CMK (cell line): ENCODE measurements around the gene LPIN2.
"Not testable (repeated sequence)": the region's sequence is repeated elsewhere in the genome, so short reads cannot be mapped to it uniquely, and the experiment has no call there.

ENCODE experiments used
- DNase-seq: peaks from one replicate; pipeline ENCODE4 v3.0.0-alpha.2; 2010; ENCODE audit warnings: low read depth

LPIN2 gene

GRCh38 chr18:3042379-3042778 lies 29.4 kb upstream of the LPIN2 start:
- no peak for DNase-seq

DNA sequence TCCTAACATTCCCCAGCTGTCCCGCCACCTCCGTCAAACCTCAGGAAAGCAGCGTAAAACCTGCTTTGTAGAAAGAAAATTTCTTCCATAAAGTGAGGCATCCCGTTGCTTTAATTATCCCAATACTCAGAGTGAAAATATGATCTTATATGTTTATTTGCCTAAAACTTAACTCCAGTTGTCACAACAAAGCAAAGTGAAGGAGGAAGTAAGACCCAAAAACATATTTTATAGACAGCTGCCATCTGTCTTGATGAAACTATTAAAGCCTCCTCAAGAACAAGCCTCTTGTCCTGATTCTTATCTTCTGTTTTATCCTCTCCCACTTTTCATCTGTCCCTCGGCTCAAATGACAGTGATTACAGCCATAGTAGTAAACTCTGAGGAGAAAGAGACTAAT lies 28.9 kb upstream of the LPIN2 start:
- DNase-seq: no peak

GRCh38 chr18:3040881-3041280 lies 27.9 kb upstream of the LPIN2 start:
- no peak for DNase-seq

DNA sequence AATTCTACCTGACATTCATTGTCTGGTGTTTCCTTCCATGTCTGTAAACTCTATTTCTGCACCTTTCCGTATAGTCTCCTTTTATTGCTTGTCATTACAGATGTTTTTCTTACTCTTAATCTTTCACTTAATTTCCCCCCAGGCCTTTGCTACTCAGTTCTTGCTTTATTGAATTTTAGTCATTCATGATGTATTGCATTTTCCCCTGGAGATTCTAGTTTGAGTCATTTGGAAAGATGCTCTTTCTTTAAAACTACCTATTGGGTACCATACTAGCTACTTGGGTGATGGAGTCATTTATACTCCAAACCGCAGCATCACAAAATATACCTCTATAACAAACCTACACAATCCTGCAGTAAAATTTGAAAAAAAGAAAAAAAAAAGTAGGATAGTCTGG lies 27.2 kb upstream of the LPIN2 start:
- DNase-seq: no peak

- DNase-seq: no peak
Measured at GRCh38 chr18:3037423-3037915, 24.5 kb upstream of the LPIN2 start.

DNA sequence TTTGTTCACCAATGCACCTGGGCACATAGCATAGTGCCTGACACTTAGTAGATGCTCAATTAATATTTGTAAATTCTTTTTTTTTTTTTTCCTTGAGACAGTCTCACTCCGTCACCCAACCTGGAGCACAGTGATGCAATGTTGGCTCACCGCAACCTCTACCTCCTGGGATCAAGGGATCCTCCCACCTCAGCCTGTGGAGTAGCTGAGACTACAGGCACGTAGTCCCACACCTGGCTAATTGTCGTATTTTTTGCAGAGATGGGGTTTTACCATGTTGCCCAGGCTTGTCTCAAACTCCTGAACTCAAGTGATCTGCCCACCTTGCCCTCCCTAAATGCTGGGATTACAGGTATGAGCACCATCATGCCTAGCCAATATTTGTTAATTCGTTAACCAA lies 23.2 kb upstream of the LPIN2 start:
- no peak for DNase-seq

GRCh38 chr18:3035635-3036034 lies 22.7 kb upstream of the LPIN2 start:
- no peak for DNase-seq

- no peak for DNase-seq
Measured at GRCh38 chr18:3032721-3033120, 19.8 kb upstream of the LPIN2 start.

GRCh38 chr18:3029215-3029952 lies 16.4 kb upstream of the LPIN2 start:
- DNase-seq: no peak

DNA sequence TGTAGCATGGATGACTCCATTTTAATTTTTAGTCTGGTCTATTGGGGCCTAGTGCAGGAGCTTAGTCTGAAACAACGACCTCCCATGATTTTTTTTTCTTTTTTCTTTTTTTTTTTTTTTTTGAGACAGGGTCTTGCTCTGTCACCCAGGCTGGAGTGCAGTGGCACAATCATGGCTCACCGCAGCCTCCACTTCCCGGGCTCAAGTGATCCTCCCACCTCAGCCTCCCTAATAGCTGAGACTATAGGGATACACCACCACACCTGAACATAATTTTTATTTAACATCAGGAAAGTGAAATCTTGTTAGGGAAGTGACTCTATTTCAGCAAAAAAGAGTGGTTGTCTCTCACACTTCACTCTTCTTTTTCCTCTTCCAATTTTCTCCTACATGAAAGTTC lies 15.2 kb upstream of the LPIN2 start:
- not testable (repeated sequence) for DNase-seq

DNA sequence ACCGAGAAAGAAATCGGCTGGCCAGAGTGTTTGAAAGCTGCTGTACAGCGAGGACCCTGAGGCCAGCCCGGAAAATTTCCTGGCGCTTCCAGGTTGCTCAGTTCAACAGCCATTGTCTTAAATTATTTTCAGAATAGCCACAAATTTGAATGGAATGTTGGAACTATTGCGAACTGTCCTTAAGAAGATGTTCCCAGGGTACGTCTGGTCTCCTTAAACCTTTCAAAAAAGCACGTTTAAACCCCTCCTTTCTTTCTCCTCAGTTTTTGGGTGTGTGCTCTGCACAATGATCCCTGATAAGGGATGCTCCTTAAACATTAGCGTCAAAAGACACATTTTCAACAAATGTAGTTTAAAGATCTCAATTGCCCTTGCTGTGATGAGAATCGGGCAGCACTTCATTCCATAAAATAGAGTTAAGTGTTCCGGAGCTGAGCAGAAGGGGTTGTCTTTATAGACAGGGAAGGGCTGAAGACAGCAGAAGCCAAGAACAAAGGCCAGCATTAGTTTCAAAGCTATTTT lies 14.5 kb upstream of the LPIN2 start:
- DNase-seq: no peak

GRCh38 chr18:3025544-3025943 lies 12.6 kb upstream of the LPIN2 start:
- DNase-seq: no peak

DNA sequence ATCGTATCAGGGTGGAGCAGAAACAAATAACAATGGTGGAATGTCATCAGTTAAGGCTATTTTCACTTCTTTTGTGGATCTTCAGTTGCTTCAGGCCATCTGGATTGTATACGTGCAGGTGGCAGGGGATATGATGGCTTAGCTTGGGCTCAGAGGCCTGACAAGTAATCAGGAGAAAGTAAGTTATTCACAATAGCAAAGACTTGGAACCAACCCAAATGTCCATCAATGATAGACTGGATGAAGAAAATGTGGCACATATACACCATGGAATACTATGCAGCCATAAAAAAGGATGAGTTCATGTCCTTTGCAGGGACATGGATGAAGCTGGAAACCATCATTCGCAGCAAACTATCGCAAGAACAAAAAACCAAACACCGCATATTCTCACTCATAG lies 10.7 kb upstream of the LPIN2 start:
- DNase-seq: not testable (repeated sequence)

- no peak for DNase-seq
Measured at GRCh38 chr18:3016585-3017297, 3.8 kb upstream of the LPIN2 start.

DNA sequence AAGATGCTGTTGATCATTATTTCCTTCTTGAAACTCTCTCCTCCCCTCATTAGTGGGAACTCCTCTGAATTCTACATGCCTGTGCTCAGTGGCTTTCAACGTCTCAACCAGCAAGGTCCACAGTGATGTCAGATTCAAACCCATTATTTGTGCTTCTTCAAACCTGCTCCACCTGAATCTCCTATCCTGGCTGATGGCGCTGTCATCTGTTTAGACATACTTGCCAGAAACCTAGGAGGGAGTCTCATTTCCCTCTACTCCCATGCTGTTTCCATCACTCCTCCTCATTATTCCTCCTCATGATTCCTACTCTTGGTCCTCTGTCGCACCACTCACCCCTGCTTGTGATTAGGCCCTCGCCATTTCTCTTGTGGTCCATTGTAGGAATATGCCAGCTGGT lies 2.9 kb upstream of the LPIN2 start:
- no peak for DNase-seq

- DNase-seq: no peak
Measured at GRCh38 chr18:3015204-3015592, 2.3 kb upstream of the LPIN2 start.

DNA sequence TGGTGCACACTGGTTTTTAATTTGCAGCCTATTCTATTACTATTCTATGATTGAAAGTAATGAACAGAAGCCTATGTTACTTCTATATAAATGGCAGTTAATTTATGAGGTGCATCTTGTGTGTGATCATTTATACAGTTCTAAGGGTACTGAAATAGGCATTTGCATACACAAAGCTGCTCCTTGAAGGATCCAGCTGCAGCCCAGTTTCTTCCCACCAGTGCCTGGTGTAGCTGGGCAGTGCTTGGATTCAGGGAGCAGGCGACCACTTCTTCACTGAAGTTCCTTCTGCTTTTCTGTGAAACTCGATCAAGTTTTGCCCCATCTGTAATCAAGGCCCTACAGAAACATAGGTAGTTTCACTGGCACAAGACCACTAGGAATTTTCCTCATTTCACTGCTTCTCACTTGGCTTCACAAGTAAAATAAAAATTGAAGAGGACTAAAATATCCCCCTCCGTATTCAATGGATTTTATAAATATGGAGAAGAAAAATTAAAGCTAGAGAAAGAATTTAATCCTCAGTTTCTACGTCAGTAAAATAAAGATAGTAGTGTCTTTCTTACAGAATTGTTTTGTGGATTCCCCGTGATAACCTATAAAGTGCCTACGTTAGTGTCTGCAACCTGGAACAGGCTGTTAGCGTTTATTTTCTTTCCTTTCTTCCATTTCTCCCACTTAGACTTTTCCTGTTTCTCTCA lies 1.7 kb upstream of the LPIN2 start:
- no peak for DNase-seq

DNA sequence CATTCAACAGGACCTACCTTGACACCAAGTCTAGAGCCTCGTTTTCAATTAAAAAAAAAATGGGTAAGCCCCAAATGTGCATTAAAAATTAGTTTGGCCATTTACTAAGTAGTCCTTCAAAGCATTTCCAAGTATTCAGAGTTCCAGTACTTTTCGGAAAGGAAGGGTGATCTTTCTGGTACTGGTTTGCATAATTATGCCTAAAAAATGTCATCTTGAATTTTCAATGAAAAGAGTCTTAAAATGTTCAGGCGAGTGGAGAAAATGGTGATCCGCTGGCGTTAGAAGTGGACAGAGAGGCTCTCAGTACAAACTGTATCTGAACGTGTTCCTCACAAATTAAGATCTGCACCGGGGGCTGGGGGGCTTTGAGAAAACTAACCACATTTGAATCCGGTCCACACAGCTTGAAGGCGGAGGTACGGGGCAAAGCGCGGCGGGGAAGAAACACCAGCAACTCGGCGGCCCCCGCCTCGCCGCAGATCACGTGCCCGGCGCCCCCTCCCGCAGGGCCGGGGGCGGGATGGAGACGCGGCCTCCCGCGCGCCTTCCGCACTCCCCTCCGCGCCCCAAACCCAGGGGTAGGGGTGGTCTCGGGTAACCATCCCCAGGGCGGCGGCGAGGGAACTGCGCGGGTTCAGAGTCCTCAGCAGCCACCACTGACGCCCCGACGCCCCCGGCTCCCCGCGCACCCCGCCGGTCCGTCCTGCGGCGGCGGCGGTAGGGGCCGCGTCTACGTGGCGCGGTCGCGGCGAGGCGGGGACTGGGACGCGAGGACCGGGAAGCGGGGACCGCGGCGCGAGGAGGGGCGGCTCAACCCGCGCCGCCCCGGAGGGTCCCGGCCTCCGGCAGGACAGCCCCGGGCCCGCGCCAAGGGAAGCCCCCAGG lies 564 bp downstream of the LPIN2 start:
- no peak for DNase-seq

- no peak for DNase-seq
Measured at GRCh38 chr18:3010086-3010485, 2.9 kb downstream of the LPIN2 start.

DNA sequence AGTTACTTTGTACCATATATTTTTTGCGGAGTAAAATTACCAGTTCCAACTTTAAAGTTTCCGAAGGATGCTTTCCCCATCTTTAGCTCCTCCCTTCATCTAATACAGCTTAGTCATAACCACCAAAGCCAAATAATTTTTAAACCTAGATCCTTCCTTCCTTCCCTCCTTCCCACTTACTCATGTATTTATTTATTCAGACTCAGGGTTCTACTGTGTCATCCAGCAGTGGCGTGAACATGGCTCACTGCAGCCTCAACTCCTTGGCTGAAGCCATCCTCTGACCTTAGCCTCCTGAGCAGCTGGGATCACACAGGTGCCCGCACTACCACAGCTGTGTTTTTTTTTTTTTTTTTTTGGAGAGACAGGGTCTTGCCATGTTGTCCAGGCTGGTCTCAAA lies 4.4 kb downstream of the LPIN2 start:
- DNase-seq: no peak

DNA sequence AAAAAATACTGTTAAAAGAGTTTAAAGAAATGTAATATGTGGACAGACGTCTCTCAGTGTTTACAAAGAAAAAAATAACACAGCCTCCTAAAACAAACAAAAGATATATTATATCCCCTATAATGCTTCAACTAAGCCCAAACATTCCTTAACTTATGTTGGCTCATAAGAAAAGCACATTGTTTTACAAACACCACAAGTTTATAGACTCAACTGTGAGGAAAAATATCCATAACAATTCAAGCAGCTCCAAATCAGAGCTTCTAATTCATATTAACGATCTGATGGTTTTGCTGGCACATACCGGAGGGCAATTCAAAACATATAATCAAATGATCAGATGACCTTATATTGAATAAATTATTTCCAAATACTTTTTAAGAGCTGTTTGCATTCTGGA lies 5.5 kb downstream of the LPIN2 start:
- DNase-seq: no peak

- DNase-seq: no peak
Measured at GRCh38 chr18:3005462-3005861, 7.5 kb downstream of the LPIN2 start.
